Upper lobe of right lung (tissue), 1 donor: ENCODE measurements around the gene PLEKHG1. TPM values are rescaled to one million over a fixed set of nuclear protein-coding genes. Genes with fewer than 3 reads are reported as not detected.

ENCODE experiments used
- ATAC-seq: fragments of 200-7000 bp; cut with Tn5 transposase; one replicate; pipeline ENCODE4 v1.9.1; 2020; ENCODE audit warnings: mild to moderate bottlenecking, moderate library complexity
- DNase-seq: peaks from one replicate; pipeline ENCODE4 v3.0.0-alpha.2; 2020
- H3K27ac ChIP-seq: fragments of 200-600 bp; one replicate; pipeline ENCODE4 v1.8.0; 2022
- H3K27me3 ChIP-seq: fragments of 200-600 bp; one replicate; pipeline ENCODE4 v1.8.0; 2022; ENCODE audit warnings: mild to moderate bottlenecking
- H3K36me3 ChIP-seq: fragments of 200-600 bp; one replicate; pipeline ENCODE4 v1.8.0; 2022
- H3K4me1 ChIP-seq: fragments of 200-600 bp; one replicate; pipeline ENCODE4 v1.8.0; 2022
- H3K4me3 ChIP-seq: fragments of 200-600 bp; one replicate; pipeline ENCODE4 v1.8.0; 2022; ENCODE audit warnings: mild to moderate bottlenecking
- H3K9me3 ChIP-seq: fragments of 200-600 bp; one replicate; pipeline ENCODE4 v1.8.0; 2022
- intact Hi-C: fragments of 100-400 bp; cut with DNase I; formaldehyde crosslinking; loops from one replicate; pipeline ENCODE4 v1.11.0; 2022
- total RNA-seq: library from RNA; stranded (reverse); fragmentation: NEBNext Ultra II Directional; extraction: Animal tissue kit (Norgen Biotek cat#: 25700); gene quantifications from one replicate; pipeline ENCODE4 v1.2.1, GENCODE V29; 2021
- TF ChIP-seq, protein P1 (sequence below): fragments of 200-600 bp; IDR thresholded peaks from one replicate; pipeline ENCODE4 v1.8.0; 2022; ENCODE audit warnings: antibody characterized with exemption
- donor health status: DM: no; HTN: yes; CAD: no; lungs with severe emphysema.

The PLEKHG1 gene
- total RNA-seq, 1 donor from 2014 or later: 34.6 TPM

DNA sequence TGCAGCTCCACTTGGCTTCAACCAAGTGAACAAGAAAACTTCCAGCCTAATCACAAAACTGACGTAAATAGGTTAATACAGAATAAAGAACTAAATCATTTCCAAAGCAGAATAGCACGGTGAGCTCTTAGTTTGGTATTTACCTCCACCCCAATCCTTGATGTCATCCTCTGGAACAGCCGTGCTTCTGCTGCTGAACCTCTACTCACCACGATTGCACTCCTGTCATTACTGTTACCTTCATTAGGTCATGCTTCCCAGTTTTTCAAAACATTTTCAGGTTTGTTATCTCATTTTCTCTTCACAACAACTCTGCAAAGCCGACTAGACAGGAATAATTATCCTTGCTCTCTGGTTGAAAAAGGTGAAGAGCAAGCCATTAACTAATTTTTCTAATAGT, 15.6 kb upstream of the PLEKHG1 start:
- H3K27me3 ChIP-seq: no peaks in the 10 kb centered on the region
- no peaks in the 10 kb centered on the region for H3K4me1 ChIP-seq
- H3K4me3 ChIP-seq: no peak overlapping the region
- TF ChIP-seq, protein P1, sequence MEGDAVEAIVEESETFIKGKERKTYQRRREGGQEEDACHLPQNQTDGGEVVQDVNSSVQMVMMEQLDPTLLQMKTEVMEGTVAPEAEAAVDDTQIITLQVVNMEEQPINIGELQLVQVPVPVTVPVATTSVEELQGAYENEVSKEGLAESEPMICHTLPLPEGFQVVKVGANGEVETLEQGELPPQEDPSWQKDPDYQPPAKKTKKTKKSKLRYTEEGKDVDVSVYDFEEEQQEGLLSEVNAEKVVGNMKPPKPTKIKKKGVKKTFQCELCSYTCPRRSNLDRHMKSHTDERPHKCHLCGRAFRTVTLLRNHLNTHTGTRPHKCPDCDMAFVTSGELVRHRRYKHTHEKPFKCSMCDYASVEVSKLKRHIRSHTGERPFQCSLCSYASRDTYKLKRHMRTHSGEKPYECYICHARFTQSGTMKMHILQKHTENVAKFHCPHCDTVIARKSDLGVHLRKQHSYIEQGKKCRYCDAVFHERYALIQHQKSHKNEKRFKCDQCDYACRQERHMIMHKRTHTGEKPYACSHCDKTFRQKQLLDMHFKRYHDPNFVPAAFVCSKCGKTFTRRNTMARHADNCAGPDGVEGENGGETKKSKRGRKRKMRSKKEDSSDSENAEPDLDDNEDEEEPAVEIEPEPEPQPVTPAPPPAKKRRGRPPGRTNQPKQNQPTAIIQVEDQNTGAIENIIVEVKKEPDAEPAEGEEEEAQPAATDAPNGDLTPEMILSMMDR: no peak
- DNase-seq (no peak), ATAC-seq (no peak)
- H3K36me3 ChIP-seq: no peaks in the 10 kb centered on the region
- H3K9me3 ChIP-seq: no peaks in the 10 kb centered on the region
- intact Hi-C loops: no loop called here
- no peak overlapping the region for H3K27ac ChIP-seq

- Histone ChIP-seq H3K36me3 (no peaks in the 10 kb centered on the region), H3K4me1 (no peaks in the 10 kb centered on the region), H3K27ac (no peak overlapping the region), H3K9me3 (no peaks in the 10 kb centered on the region), H3K27me3 (no peaks in the 10 kb centered on the region), H3K4me3 (no peak overlapping the region)
- DNase-seq (no peak), ATAC-seq (no peak)
- TF ChIP-seq, protein P1: no peak
- intact Hi-C loops: no loop called here
Observed at GRCh38 chr6:150584596-150584995, 15.1 kb upstream of the PLEKHG1 start.

GRCh38 chr6:150586850-150587359, 12.8 kb upstream of the PLEKHG1 start:
- no peaks in the 10 kb centered on the region for H3K4me1 ChIP-seq
- no peaks in the 10 kb centered on the region for H3K9me3 ChIP-seq
- no peaks in the 10 kb centered on the region for H3K36me3 ChIP-seq
- TF ChIP-seq, protein P1: no peak
- ATAC-seq: peak; percentile 55
- intact Hi-C loops: no loop called here
- H3K27ac ChIP-seq: no peak overlapping the region
- H3K4me3 ChIP-seq: no peak overlapping the region
- H3K27me3 ChIP-seq: no peaks in the 10 kb centered on the region
- DNase-seq: no peak

DNA sequence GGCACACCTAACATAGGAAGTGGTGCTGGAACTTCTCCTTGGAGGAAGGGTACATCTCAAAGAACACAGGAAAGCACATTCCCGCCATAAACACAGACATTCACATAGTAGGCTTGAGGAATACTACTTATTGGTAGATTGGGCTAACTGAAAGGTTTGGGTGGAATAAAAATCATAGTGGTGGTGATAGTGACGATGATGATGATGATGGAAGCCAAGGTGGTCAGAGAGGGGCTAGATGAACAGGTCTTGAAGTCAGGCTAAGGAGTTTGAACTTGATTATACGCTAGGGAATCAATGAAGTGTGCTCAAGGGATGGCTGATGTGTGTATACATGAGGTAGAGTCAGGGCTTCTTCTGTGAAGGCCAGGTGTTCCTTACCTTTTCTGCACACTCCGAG, 12.0 kb upstream of the PLEKHG1 start:
- Histone ChIP-seq H3K4me3 (no peak overlapping the region), H3K27ac (no peak overlapping the region), H3K4me1 (no peaks in the 10 kb centered on the region), H3K36me3 (no peaks in the 10 kb centered on the region), H3K9me3 (no peaks in the 10 kb centered on the region), H3K27me3 (no peaks in the 10 kb centered on the region)
- TF ChIP-seq, protein P1: no peak
- ATAC-seq (no peak), DNase-seq (no peak)
- intact Hi-C loops: no loop called here

DNA sequence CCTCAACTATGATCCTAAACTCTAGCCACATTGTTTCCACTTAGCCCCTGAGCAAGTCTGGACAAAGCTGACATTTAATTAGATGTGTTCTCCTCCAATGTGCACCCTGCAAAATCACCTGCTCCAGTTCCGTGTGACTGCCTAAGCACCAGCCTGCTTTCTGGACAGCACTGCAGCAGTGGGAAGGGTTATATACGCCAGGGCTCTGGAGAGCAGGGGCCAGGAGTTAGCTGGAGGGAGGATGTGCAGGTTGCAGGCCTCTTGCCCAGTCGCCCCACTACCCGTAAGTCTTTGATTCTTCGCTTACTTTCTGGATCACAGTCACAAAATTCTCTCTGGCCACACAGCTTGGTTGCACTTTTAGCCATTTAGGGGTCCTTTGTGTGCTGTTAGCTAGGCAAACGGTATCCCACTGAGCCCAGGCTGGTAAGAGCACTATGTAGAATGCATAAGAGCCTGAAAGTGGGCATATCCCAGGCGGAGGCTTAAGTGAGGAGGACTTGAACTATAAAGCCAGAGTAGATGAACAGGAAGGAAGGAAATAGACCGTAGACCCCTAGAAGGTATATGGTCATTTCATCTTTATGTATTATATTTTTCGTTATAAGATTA, 10.7 kb upstream of the PLEKHG1 start:
- Histone ChIP-seq H3K27ac (no peak overlapping the region), H3K9me3 (no peaks in the 10 kb centered on the region), H3K4me3 (no peak overlapping the region), H3K27me3 (no peaks in the 10 kb centered on the region), H3K4me1 (no peaks in the 10 kb centered on the region), H3K36me3 (no peaks in the 10 kb centered on the region)
- intact Hi-C loops: no loop called here
- TF ChIP-seq, protein P1: no peak
- DNase-seq (no peak), ATAC-seq (no peak)

- TF ChIP-seq, protein P1: no peak
- Histone ChIP-seq H3K36me3 (no peaks in the 10 kb centered on the region), H3K4me1 (no peaks in the 10 kb centered on the region), H3K9me3 (no peaks in the 10 kb centered on the region), H3K4me3 (no peak overlapping the region), H3K27ac (no peak overlapping the region), H3K27me3 (no peaks in the 10 kb centered on the region)
- intact Hi-C loops: no loop called here
- ATAC-seq: no peak
- DNase-seq: no peak
Observed at GRCh38 chr6:150589852-150590251, 9.8 kb upstream of the PLEKHG1 start.
